HG02840 (cell line): ENCODE results near the gene EEF2.
A peak's percentile ranks its signal among the peaks of the same experiment; 100 is the strongest.
"Not testable (repeated sequence)": the region's sequence is repeated elsewhere in the genome, so short reads cannot be mapped to it uniquely, and the experiment has no call there.

Experiments
- ATAC-seq: cut with Tn5 transposase; IDR thresholded peaks from one replicate; pipeline ENCODE4 v1.9.1; 2021; ENCODE audit warnings: mild to moderate bottlenecking, moderate library complexity, moderate number of reproducible peaks; ENCODE audit not compliant: unreplicated experiment, low FRiP score

Gene EEF2

GRCh38 chr19:3970808-3971598, 14.3 kb downstream of the EEF2 start, which contains the start of gene DAPK3:
Gene DAPK3, minus strand, starts transcription at chr19:3971099. Its CDS starts 1,364 bp downstream, at chr19:3969735.
- ATAC-seq: peak; percentile 91

GRCh38 chr19:3970313-3970807, 14.9 kb downstream of the EEF2 start:
- ATAC-seq: no peak

GRCh38 chr19:3969435-3970312, 15.6 kb downstream of the EEF2 start:
- ATAC-seq: no peak

DNA sequence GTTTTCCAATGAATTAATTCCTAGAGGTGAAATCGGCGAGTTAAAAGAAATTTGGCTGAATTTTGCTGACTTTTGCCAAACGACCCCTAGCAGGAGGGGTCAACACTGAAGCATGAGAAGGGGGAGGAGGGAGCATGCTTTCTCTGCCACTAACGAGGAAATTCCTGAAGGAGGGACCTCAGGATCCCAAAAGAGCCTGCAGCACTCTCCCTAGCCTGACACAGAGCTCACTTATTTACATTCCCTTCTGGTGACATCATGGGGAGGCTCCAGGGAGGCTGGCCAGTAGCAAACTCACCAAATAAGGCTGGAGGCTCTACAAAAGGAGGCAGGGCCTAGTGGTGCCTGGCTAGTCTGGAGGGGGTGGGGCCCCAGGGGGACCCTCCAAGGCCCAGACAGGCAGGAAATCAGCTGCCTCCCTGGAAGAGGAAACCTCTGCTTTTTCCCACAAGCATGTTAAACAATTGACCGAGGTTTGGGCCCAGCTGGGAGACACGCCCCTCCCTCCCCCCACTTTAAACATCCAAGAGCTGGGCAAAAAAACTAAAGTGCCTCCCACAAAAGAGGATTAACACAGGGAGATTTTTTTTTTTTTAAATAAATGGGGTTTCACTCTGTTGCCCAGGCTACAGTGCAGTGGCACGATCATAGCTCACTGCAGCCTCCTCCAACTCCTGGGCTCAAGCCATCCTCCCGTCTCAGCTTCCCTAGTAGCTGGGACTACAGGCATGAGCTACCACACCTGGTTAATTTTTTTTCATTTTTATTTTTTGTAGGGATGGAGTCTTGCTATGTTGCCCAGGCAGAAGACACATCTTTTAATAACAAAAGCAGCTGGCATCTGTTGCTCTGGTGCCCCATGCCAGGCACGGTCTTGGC, 16.5 kb downstream of the EEF2 start:
- no peak for ATAC-seq

GRCh38 chr19:3967983-3968382, 17.3 kb downstream of the EEF2 start:
- not testable (repeated sequence) for ATAC-seq

DNA sequence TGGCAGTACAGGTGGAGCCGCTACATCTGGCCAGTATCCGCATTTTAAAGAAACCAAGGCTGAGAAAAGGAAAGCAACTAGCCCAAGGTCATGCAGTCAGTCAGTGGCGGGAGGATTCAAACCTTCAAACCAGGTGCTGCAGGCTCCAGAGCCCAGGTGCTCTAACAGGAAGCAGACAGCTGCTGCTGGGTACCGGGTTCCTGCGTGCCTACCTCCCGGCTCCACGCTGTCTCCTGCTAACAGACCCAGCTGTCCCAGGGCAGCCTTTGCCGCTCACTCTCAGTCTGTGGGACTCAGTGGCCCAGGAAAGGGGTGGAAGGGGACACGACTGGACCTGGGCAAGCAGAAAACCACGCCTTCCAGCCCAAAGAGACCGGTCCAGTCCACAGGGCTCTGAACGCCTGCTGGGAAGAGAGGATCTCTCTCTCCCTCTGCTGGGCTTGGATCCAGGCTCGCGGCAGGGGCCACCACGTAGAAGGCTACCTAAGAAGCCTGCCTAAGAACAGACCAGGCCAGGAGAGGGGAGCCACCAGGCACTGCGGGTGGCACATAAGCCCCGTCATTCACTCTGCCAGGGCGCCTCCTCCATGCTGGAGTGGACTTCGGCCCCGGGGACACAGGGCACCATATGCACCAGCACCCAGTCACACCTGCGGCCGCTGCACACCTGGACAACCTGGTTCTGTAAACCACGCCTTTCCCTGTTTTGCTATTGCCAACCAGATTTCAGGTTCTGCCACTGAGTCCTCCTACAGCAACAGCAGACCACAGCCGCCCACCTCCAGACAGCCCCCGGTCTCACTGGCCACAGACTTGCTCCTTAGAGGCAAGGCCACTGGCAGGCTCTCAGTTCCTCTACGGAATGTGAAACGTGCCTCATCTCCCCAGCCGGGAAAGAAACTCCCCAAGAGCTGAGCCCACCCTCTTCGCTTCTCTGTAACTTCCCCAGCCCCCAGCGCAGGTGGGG, 18.9 kb downstream of the EEF2 start:
- no peak for ATAC-seq

GRCh38 chr19:3964256-3965194, 20.7 kb downstream of the EEF2 start:
- ATAC-seq: no peak

DNA sequence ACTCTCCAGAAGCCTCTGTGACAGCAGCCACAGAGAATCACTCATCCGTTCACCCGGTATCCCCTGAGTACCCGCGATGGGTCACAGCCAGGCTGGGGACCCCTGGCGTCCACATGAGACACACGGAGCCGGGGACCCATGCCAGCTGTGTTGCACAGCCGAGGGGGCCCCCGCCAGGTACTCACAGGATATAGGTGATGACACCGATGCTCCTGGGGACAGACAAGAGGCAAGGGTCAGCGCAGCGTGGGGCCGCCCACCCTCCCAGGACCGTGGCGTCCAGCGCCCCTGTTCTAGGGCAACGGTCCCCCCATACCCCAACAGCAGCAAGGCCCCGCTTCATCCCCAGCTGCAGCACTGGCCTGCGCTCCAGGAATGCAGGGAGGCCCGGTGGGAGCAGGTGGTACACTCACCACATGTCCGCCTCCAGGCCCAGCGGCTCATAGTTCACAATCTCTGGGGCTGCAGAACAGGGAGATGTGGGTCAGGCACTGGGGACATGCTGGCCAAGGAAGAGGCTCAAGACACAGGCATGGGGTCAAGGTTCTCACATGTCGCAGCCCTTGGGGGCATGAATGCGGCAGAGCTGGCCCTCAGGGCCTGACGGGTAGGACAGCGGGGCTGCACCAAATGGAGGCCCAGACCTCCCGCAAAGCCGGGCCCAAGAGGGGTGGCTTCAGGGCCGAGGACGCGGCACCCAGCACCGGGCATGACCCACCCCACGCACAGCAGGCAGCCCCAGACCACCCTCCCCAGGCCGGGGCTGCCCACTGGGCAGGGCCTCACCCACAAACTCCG, 21.6 kb downstream of the EEF2 start:
- no peak for ATAC-seq

GRCh38 chr19:3961007-3961406, 24.3 kb downstream of the EEF2 start:
- no peak for ATAC-seq

GRCh38 chr19:3959766-3960131, 25.5 kb downstream of the EEF2 start:
- no peak for ATAC-seq

GRCh38 chr19:3958836-3959765, 26.2 kb downstream of the EEF2 start:
- no peak for ATAC-seq

- no peak for ATAC-seq
These were observed 29.6 kb downstream of the EEF2 start for GRCh38 chr19:3955688-3956087.

- not testable (repeated sequence) for ATAC-seq
These were observed 30.0 kb downstream of the EEF2 start for GRCh38 chr19:3955276-3955675.

DNA sequence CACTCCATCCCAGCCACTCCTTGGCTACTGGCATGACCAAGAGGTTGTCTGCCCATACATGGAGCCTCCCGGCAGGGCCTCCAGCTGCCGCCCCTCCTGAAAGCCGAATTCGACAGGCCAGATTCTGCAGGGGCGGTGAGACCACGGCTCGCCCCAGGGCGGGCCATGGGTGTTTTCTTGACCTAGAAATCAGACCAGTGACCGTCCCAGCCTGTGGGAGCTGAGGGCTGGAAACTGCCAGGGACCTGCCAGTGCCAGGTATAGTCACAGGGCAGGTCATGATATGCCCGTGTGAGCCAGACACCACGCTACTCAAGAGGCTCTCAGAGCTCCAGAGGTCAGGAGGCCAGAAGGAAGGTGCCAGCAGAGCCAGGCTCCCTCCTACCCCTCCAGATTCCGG, 31.2 kb downstream of the EEF2 start:
- no peak for ATAC-seq

DNA sequence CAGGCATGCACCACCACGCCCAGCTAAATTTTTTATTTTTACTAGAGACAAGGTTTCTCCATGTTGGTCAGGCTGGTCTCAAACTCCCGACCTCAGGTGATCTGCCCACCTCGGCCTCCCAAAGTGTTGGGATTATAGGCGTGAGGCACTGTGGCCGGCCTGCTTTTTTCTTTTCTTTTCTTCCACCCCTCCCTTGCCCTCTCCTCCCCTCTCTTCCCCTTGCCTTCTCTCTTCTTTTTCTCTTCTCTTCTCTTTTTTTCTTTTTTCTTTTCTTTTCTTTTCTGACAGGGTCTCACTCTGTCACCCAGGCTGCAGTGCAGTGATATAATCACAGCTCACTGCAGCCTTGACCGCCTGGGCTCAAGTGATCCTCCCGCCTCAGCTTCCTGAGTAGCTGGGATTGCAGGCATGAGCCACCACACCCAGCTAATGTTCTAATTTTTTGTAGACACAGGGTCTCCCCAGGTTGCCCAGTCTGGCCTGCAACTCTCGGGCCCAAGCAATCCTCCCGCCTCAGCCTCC, 32.4 kb downstream of the EEF2 start:
- ATAC-seq: not testable (repeated sequence)
